GM12891 (cell line): ENCODE data around the gene OMA1.

Experiments used
- PAX5 ChIP-seq: IDR thresholded peaks from 2 replicates; pipeline ENCODE4 v1.6.1; 2011; ENCODE audit warnings: low read length, moderate library complexity, mild to moderate bottlenecking; ENCODE audit not compliant: insufficient read depth, severe bottlenecking
- POLR2A ChIP-seq: IDR thresholded peaks from 2 replicates; pipeline ENCODE4 v1.6.1; 2011; ENCODE audit warnings: low read depth, low read length, control low read depth
- POLR2AphosphoS5 ChIP-seq: IDR thresholded peaks from 2 replicates; pipeline ENCODE4 v1.6.1; 2011; ENCODE audit warnings: low read depth, low read length, control low read depth
- SPI1 ChIP-seq: IDR thresholded peaks from 2 replicates; pipeline ENCODE4 v1.6.1; 2011; ENCODE audit warnings: low read depth, low read length, control low read depth
- TAF1 ChIP-seq: IDR thresholded peaks from 2 replicates; pipeline ENCODE4 v1.6.1; 2011; ENCODE audit warnings: low read depth, low read length, control low read depth

- TF ChIP-seq POLR2A (no peak), POLR2AphosphoS5 (no peak), SPI1 (no peak), TAF1 (no peak), PAX5 (no peak)
These were observed 24.3 kb upstream of the OMA1 start for GRCh38 chr1:58570817-58571216.
